Neuronal stem cell (in vitro differentiated cells): Measurements from ENCODE around the gene PTGES2.

ENCODE experiments used
- DNase-seq: peaks from one replicate; pipeline ENCODE4 v3.0.0-alpha.2; 2013; ENCODE audit warnings: low spot score
- H2AFZ ChIP-seq: one replicate; pipeline ENCODE4 v1.6.1; 2013; ENCODE audit warnings: mild to moderate bottlenecking, low read length, inconsistent platforms
- H2AK5ac ChIP-seq: 2 replicates; pipeline ENCODE4 v1.6.1; 2013; ENCODE audit warnings: low read depth, mild to moderate bottlenecking, inconsistent platforms, low read length, moderate library complexity, mixed read lengths
- H2BK120ac ChIP-seq: 2 replicates; pipeline ENCODE4 v1.6.1; 2013; ENCODE audit warnings: low read depth, mild to moderate bottlenecking, inconsistent platforms, low read length, moderate library complexity, mixed read lengths
- H2BK12ac ChIP-seq: one replicate; pipeline ENCODE4 v1.6.1; 2013; ENCODE audit warnings: low read length, inconsistent platforms
- H2BK15ac ChIP-seq: 2 replicates; pipeline ENCODE4 v1.6.1; 2013; ENCODE audit warnings: mild to moderate bottlenecking, low read length, inconsistent platforms, mixed read lengths
- H2BK5ac ChIP-seq: one replicate; pipeline ENCODE4 v1.6.1; 2013; ENCODE audit warnings: inconsistent platforms, mild to moderate bottlenecking, low read length, moderate library complexity
- H3K14ac ChIP-seq: one replicate; pipeline ENCODE4 v1.6.1; 2013; ENCODE audit warnings: low read length, inconsistent platforms
- H3K18ac ChIP-seq: 2 replicates; pipeline ENCODE4 v1.6.1; 2013; ENCODE audit warnings: low read length, inconsistent platforms
- H3K23ac ChIP-seq: 2 replicates; pipeline ENCODE4 v1.6.1; 2013; ENCODE audit warnings: low read depth, mild to moderate bottlenecking, mixed read lengths, low read length, inconsistent platforms; ENCODE audit not compliant: poor library complexity
- H3K27ac ChIP-seq: replicated peaks from 3 replicates; pipeline ENCODE4 v1.5.1; 2013; ENCODE audit warnings: low read length, inconsistent platforms
- H3K27me3 ChIP-seq, 3 experiments: 2 replicates each; pipeline ENCODE4 v1.6.1; 2013; ENCODE audit warnings: low read length in 3 of 3, mild to moderate bottlenecking in 2 of 3, inconsistent platforms in 1 of 3, low read depth in 1 of 3, mixed read lengths in 1 of 3, moderate library complexity in 1 of 3; ENCODE audit not compliant: control insufficient read depth in 3 of 3, insufficient read depth in 3 of 3
- H3K36me3 ChIP-seq, 2 donors: replicated peaks in 1 of 2; 2 replicates each; pipeline ENCODE4 v1.6.1; 2013; ENCODE audit warnings: low read length in 2 of 2; ENCODE audit not compliant: control insufficient read depth in 2 of 2, insufficient read depth in 2 of 2
- H3K4ac ChIP-seq: 2 replicates; pipeline ENCODE4 v1.6.1; 2013; ENCODE audit warnings: inconsistent platforms, mild to moderate bottlenecking, low read length, moderate library complexity
- H3K4me1 ChIP-seq, 2 donors: 1 replicate in 1 of 2; 2 replicates in 1 of 2; pipeline ENCODE4 v1.6.1; 2013; ENCODE audit warnings: low read length in 2 of 2, low read depth in 1 of 2; ENCODE audit not compliant: control insufficient read depth in 2 of 2, insufficient read depth in 1 of 2
- H3K4me2 ChIP-seq: one replicate; pipeline ENCODE4 v1.6.1; 2013; ENCODE audit warnings: mild to moderate bottlenecking, low read length, inconsistent platforms; ENCODE audit not compliant: insufficient read depth, poor library complexity, severe bottlenecking
- H3K4me3 ChIP-seq, 2 donors: 2 replicates each; pipeline ENCODE4 v1.5.1; 2013; ENCODE audit warnings: low read length in 2 of 2, mild to moderate bottlenecking in 2 of 2, inconsistent platforms in 1 of 2, moderate library complexity in 1 of 2
- H3K79me1 ChIP-seq: one replicate; pipeline ENCODE4 v1.6.1; 2013; ENCODE audit warnings: low read depth, mild to moderate bottlenecking, inconsistent platforms, low read length, moderate library complexity
- H3K9ac ChIP-seq: one replicate; pipeline ENCODE4 v1.6.1; 2013; ENCODE audit warnings: mild to moderate bottlenecking, low read depth, low read length, inconsistent platforms; ENCODE audit not compliant: poor library complexity
- H3K9me3 ChIP-seq, 2 donors: replicated peaks in 1 of 2; 2 replicates each; pipeline versions ENCODE3 to v1.6.1; 2013; ENCODE audit warnings: low read length in 2 of 2, mild to moderate bottlenecking in 2 of 2, inconsistent platforms in 1 of 2, low read depth in 1 of 2, mixed read lengths in 1 of 2, moderate library complexity in 1 of 2; ENCODE audit not compliant: control insufficient read depth in 2 of 2, insufficient read depth in 1 of 2
- H4K8ac ChIP-seq: one replicate; pipeline ENCODE4 v1.6.1; 2013; ENCODE audit warnings: low read depth, mild to moderate bottlenecking, inconsistent platforms, low read length, moderate library complexity
- H4K91ac ChIP-seq: one replicate; pipeline ENCODE4 v1.6.1; 2013; ENCODE audit warnings: low read length, low read depth, mild to moderate bottlenecking, inconsistent platforms; ENCODE audit not compliant: poor library complexity
- WGBS, 2 donors: extraction: QIAGEN DNeasy Blood & Tissue Kit; methylation state at CpG; one replicate each; pipeline ENCODE4 v1.1.7; 2013; ENCODE audit warnings: missing lambda C conversion rate in 2 of 2, mixed read lengths in 1 of 2; ENCODE audit not compliant: insufficient read length in 2 of 2, insufficient replicate concordance in 1 of 2; ENCODE audit errors: extremely low coverage in 2 of 2; 5-methylcytosine and 5-hydroxymethylcytosine counted together

PTGES2 gene

GRCh38 chr9:128153947-128154695, 26.6 kb upstream of the PTGES2 start:
- no peak overlapping the region for H3K4me2 ChIP-seq
- H3K27ac ChIP-seq: no peak overlapping the region
- peaks cover 3% of the 10 kb centered on the region for H3K79me1 ChIP-seq
- no peak overlapping the region for H3K4me3 ChIP-seq
- H3K4ac ChIP-seq: peak overlapping the region; percentile 10
- H3K9me3 ChIP-seq: no peaks in the 10 kb centered on the region
- peak overlapping the region; percentile 30 for H2AK5ac ChIP-seq
- no peak overlapping the region for H3K14ac ChIP-seq
- H3K4me1 ChIP-seq: peaks cover 2 to 4% of the 10 kb centered on the region in 2 donors
- H2BK5ac ChIP-seq: peak overlapping the region; percentile 55
- H3K23ac ChIP-seq: peak overlapping the region; percentile 75
- H2BK12ac ChIP-seq: peak overlapping the region; percentile 64
- H3K27me3 ChIP-seq: no peaks in the 10 kb centered on the region
- peak overlapping the region; percentile 89 for H4K8ac ChIP-seq
- no peak for DNase-seq
- peak overlapping the region; percentile 61 for H2BK120ac ChIP-seq
- H3K18ac ChIP-seq: peak overlapping the region; percentile 67
- WGBS, 2 donors: no CpG with 5 or more reads among the region's 13 CpGs
- H2BK15ac ChIP-seq: no peak overlapping the region
- H2AFZ ChIP-seq: peak overlapping the region; percentile 71
- no peak overlapping the region for H3K9ac ChIP-seq
- peak overlapping the region; percentile 7 for H4K91ac ChIP-seq
- no peaks in the 10 kb centered on the region for H3K36me3 ChIP-seq

- H3K79me1 ChIP-seq: peaks cover 3% of the 10 kb centered on the region
- no peak overlapping the region for H3K4me2 ChIP-seq
- peak overlapping the region; percentile 91 for H3K14ac ChIP-seq
- no peaks in the 10 kb centered on the region for H3K36me3 ChIP-seq
- H3K4me3 ChIP-seq: no peak overlapping the region
- H3K27me3 ChIP-seq: no peaks in the 10 kb centered on the region
- no CpG with 5 or more reads among the region's 26 CpGs for whole genome bisulfite sequencing, 2 donors
- peak overlapping the region; percentile 30 for H2AK5ac ChIP-seq
- H2BK5ac ChIP-seq: peak overlapping the region; percentile 55
- peak overlapping the region; percentile 7 for H4K91ac ChIP-seq
- peak overlapping the region; percentile 10 for H3K4ac ChIP-seq
- no peaks in the 10 kb centered on the region for H3K9me3 ChIP-seq
- H2AFZ ChIP-seq: peak overlapping the region; percentile 71
- peak overlapping the region; percentile 75 for H3K23ac ChIP-seq
- H3K18ac ChIP-seq: peak overlapping the region; percentile 67
- H3K4me1 ChIP-seq: peaks cover 2 to 12% of the 10 kb centered on the region in 2 donors
- no peak overlapping the region for H3K27ac ChIP-seq
- peak overlapping the region; percentile 61 for H2BK120ac ChIP-seq
- peak overlapping the region; percentile 64 for H2BK12ac ChIP-seq
- H3K9ac ChIP-seq: peak overlapping the region; percentile 55
- H4K8ac ChIP-seq: peak overlapping the region; percentile 89
- peak overlapping the region; percentile 34 for H2BK15ac ChIP-seq
- no peak for DNase-seq
These were observed 25.8 kb upstream of the PTGES2 start for GRCh38 chr9:128153060-128153946.

- H4K8ac ChIP-seq: peak overlapping the region; percentile 49
- H2BK12ac ChIP-seq: peak overlapping the region; percentile 58
- no peak overlapping the region for H3K9ac ChIP-seq
- H2AK5ac ChIP-seq: peak overlapping the region; percentile 30
- no peak overlapping the region for H2BK120ac ChIP-seq
- H2BK5ac ChIP-seq: peak overlapping the region; percentile 55
- H3K79me1 ChIP-seq: peaks cover 3% of the 10 kb centered on the region
- H3K4me1 ChIP-seq: peaks cover 2 to 16% of the 10 kb centered on the region in 2 donors
- H2BK15ac ChIP-seq: peak overlapping the region; percentile 68
- peak overlapping the region; percentile 45 for H2AFZ ChIP-seq
- H3K4me2 ChIP-seq: no peak overlapping the region
- H3K4ac ChIP-seq: no peak overlapping the region
- H3K36me3 ChIP-seq: no peaks in the 10 kb centered on the region
- no peaks in the 10 kb centered on the region for H3K27me3 ChIP-seq
- no peak overlapping the region for H3K14ac ChIP-seq
- WGBS, 2 donors: no CpG with 5 or more reads among the region's 13 CpGs
- no peak overlapping the region for H4K91ac ChIP-seq
- H3K18ac ChIP-seq: peak overlapping the region; percentile 2
- H3K4me3 ChIP-seq: no peak overlapping the region
- DNase-seq: no peak
- H3K23ac ChIP-seq: peak overlapping the region; percentile 36
- no peaks in the 10 kb centered on the region for H3K9me3 ChIP-seq
- no peak overlapping the region for H3K27ac ChIP-seq
These were observed 24.9 kb upstream of the PTGES2 start for GRCh38 chr9:128152133-128153059.
